Panc1 (cell line): ENCODE data around the gene RETNLB. TPM values are rescaled to one million over a fixed set of nuclear protein-coding genes. Genes with fewer than 3 reads are reported as not detected.

ENCODE experiments used
- ATAC-seq: fragments of 200-7000 bp; cut with Tn5 transposase; 2 replicates; pipeline ENCODE4 v1.9.1; 2020; ENCODE audit warnings: mild to moderate bottlenecking, moderate library complexity
- BruUV-seq: library from RNA; stranded (reverse); fragments of 400-500 nt; replicated peaks from 2 replicates; lab custom pipeline; 2021; lab: Mats Ljungman, UMichigan
- CTCF ChIA-PET: fragments of 300-600 bp; sonication (Branson Sonifier 250); formaldehyde crosslinking; loops from one replicate; lab custom pipeline; 2022; ENCODE audit warnings: antibody characterized with exemption; lab: Charles Lee
- POLR2A ChIA-PET: fragments of 300-600 bp; sonication (Branson Sonifier 250); formaldehyde crosslinking; loops from one replicate; lab custom pipeline; 2022; ENCODE audit warnings: antibody characterized with exemption; lab: Charles Lee
- DNase-seq: peaks from one replicate; pipeline ENCODE4 v3.0.0-alpha.2; 2010; ENCODE audit warnings: low read depth, low spot score
- H3K27ac ChIP-seq: 2 replicates; pipeline ENCODE4 v1.5.1; 2011; ENCODE audit warnings: mild to moderate bottlenecking, low read length, inconsistent platforms
- H3K27me3 ChIP-seq: fragments of 200-500 bp; sonication (Bioruptor generic); 2 replicates; pipeline ENCODE4 v1.6.0; 2014; ENCODE audit warnings: low read length, inconsistent platforms; ENCODE audit not compliant: control insufficient read depth, insufficient read depth
- H3K36me3 ChIP-seq: fragments of 200-500 bp; sonication (Bioruptor generic); 2 replicates; pipeline ENCODE4 v1.5.1; 2014; ENCODE audit warnings: inconsistent platforms, mild to moderate bottlenecking, low read length, moderate library complexity; ENCODE audit not compliant: control insufficient read depth, insufficient read depth
- H3K4me1 ChIP-seq: 2 replicates; pipeline ENCODE4 v1.5.1; 2011; ENCODE audit warnings: inconsistent platforms, mild to moderate bottlenecking, low read length, moderate library complexity; ENCODE audit not compliant: control insufficient read depth, insufficient read depth
- H3K4me3 ChIP-seq, 2 experiments: 2 replicates each; pipeline ENCODE4 v1.5.1; 2011 to 2012; ENCODE audit warnings: low read depth in 2 of 2, low read length in 2 of 2, mild to moderate bottlenecking in 2 of 2, inconsistent platforms in 1 of 2, moderate library complexity in 1 of 2
- H3K9me3 ChIP-seq: fragments of 200-500 bp; sonication (Bioruptor generic); 2 replicates; pipeline ENCODE4 v1.5.1; 2014; ENCODE audit warnings: low read depth, mild to moderate bottlenecking, inconsistent platforms, low read length, moderate library complexity; ENCODE audit not compliant: control insufficient read depth, insufficient read depth
- POLR2AphosphoS5 ChIP-seq: IDR thresholded peaks from 2 replicates; pipeline ENCODE4 v1.6.1; 2012; ENCODE audit warnings: mild to moderate bottlenecking, low read depth, low read length, moderate library complexity
- SIN3A ChIP-seq: IDR thresholded peaks from 2 replicates; pipeline ENCODE4 v1.6.1; 2012; ENCODE audit warnings: low read depth, mild to moderate bottlenecking, low read length, moderate library complexity, borderline replicate concordance; ENCODE audit not compliant: insufficient read depth
- TCF7L2 ChIP-seq: IDR thresholded peaks from 2 replicates; pipeline ENCODE4 v1.6.1; 2011; ENCODE audit warnings: mild to moderate bottlenecking, low read depth, low read length, inconsistent platforms
- in situ Hi-C: cut with HindIII; loops from 2 replicates; pipeline ENCODE4 v1.10.0; 2016; ENCODE audit warnings: low sequenced_read_pairs, low pct_unique_long_range_greater_than_20kb
- intact Hi-C: fragments of 100-400 bp; cut with micrococcal nuclease; formaldehyde crosslinking; loops from one replicate; pipeline ENCODE4 v1.10.0; 2022; ENCODE audit not compliant: unreplicated experiment
- total RNA-seq: library from RNA; stranded (reverse); gene quantifications from one replicate; pipeline ENCODE4 v1.2.1, GENCODE V29; 2021; ENCODE audit not compliant: unreplicated experiment
- TF ChIP-seq, protein P1 (sequence below), 2 experiments: IDR thresholded peaks; 2 replicates each; pipeline ENCODE4 v1.6.1; 2011 to 2012; ENCODE audit warnings: low read depth in 2 of 2, control low read depth in 1 of 2, low read length in 1 of 2, mild to moderate bottlenecking in 1 of 2, moderate library complexity in 1 of 2; ENCODE audit not compliant: insufficient read depth in 1 of 2
- TF ChIP-seq, protein P2 (sequence below): fragments of 450-650 bp; IDR thresholded peaks from 2 replicates; pipeline ENCODE4 v1.5.1; 2017; ENCODE audit warnings: mild to moderate bottlenecking

RETNLB gene
- total RNA-seq, 1 experiment from 2014 or later, result not detected

DNA sequence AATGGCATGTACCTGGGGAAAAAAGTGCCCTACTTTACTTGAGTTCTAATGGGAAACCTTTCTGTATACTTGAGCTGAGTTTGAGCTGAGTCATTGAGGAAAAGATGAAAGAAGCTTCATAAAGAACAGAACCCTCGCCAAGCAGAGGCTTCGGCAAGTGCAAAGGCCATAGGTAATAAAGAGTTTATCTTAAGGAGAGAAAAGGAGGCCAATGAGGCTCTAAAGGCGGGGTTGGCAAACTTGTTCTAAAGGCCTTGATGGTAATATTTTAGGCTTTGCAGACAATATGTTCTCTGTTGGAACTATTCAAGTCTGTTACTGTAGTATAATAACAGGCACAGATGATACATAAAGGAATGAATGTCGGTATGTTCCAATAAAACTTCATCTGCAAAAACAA lies 47.8 kb upstream of the RETNLB start:
- H3K27ac ChIP-seq, result no peak overlapping the region
- DNase-seq, result no peak
- ATAC-seq, result no peak
- no peaks in the 10 kb centered on the region for H3K4me1 ChIP-seq
- no peak for TF ChIP-seq POLR2AphosphoS5
- TF ChIP-seq, protein P1, sequence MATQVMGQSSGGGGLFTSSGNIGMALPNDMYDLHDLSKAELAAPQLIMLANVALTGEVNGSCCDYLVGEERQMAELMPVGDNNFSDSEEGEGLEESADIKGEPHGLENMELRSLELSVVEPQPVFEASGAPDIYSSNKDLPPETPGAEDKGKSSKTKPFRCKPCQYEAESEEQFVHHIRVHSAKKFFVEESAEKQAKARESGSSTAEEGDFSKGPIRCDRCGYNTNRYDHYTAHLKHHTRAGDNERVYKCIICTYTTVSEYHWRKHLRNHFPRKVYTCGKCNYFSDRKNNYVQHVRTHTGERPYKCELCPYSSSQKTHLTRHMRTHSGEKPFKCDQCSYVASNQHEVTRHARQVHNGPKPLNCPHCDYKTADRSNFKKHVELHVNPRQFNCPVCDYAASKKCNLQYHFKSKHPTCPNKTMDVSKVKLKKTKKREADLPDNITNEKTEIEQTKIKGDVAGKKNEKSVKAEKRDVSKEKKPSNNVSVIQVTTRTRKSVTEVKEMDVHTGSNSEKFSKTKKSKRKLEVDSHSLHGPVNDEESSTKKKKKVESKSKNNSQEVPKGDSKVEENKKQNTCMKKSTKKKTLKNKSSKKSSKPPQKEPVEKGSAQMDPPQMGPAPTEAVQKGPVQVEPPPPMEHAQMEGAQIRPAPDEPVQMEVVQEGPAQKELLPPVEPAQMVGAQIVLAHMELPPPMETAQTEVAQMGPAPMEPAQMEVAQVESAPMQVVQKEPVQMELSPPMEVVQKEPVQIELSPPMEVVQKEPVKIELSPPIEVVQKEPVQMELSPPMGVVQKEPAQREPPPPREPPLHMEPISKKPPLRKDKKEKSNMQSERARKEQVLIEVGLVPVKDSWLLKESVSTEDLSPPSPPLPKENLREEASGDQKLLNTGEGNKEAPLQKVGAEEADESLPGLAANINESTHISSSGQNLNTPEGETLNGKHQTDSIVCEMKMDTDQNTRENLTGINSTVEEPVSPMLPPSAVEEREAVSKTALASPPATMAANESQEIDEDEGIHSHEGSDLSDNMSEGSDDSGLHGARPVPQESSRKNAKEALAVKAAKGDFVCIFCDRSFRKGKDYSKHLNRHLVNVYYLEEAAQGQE (IDR thresholded peaks at IDR 0.05; ENCODE audit: insufficient read depth in 1 of 2, low read depth in 2 of 2, low read length in 1 of 2), result no peak
- TF ChIP-seq, protein P2, sequence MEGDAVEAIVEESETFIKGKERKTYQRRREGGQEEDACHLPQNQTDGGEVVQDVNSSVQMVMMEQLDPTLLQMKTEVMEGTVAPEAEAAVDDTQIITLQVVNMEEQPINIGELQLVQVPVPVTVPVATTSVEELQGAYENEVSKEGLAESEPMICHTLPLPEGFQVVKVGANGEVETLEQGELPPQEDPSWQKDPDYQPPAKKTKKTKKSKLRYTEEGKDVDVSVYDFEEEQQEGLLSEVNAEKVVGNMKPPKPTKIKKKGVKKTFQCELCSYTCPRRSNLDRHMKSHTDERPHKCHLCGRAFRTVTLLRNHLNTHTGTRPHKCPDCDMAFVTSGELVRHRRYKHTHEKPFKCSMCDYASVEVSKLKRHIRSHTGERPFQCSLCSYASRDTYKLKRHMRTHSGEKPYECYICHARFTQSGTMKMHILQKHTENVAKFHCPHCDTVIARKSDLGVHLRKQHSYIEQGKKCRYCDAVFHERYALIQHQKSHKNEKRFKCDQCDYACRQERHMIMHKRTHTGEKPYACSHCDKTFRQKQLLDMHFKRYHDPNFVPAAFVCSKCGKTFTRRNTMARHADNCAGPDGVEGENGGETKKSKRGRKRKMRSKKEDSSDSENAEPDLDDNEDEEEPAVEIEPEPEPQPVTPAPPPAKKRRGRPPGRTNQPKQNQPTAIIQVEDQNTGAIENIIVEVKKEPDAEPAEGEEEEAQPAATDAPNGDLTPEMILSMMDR, result no peak
- TF ChIP-seq SIN3A, result no peak
- TF ChIP-seq TCF7L2, result no peak
- intact Hi-C loops (no loop called here), in situ Hi-C loops (no loop called here)
- BruUV-seq, result no TSS peak
- no peaks in the 10 kb centered on the region for H3K9me3 ChIP-seq
- ChIA-PET CTCF (no interaction called here), POLR2A (interaction anchor here (0.6 kb wide), 1 partner anchor 283 kb away, joined by 3 read pairs; no protein-coding TSS in a partner anchor)
- H3K4me3 ChIP-seq, result no peak overlapping the region
- H3K27me3 ChIP-seq, result no peaks in the 10 kb centered on the region
- no peaks in the 10 kb centered on the region for H3K36me3 ChIP-seq

DNA sequence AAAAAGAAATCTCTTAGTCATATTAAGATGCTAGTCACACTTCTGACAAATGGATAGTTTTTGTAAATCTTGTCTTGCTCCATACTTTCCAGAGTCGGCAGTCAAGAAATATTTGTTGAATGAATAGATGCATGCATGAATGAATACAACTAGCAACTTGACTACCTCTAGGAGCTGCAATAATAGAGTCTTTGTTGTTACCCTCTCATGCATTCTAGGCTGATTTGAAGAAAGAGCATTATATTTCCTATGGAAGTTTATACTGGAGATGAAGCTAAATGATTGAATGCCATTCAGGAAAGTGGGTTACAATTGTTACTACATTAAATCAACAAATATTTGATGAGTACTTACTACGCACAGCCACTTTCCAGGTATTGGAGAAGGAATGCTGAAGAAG lies 47.2 kb upstream of the RETNLB start:
- Histone ChIP-seq H3K4me1 (no peaks in the 10 kb centered on the region), H3K27me3 (no peaks in the 10 kb centered on the region), H3K27ac (no peak overlapping the region), H3K4me3 (no peak overlapping the region), H3K9me3 (no peaks in the 10 kb centered on the region), H3K36me3 (no peaks in the 10 kb centered on the region)
- ChIA-PET POLR2A (interaction anchor here (0.6 kb wide), 1 partner anchor 282 kb away, joined by 3 read pairs; no protein-coding TSS in a partner anchor), CTCF (no interaction called here)
- in situ Hi-C loops (no loop called here), intact Hi-C loops (no loop called here)
- BruUV-seq, result no TSS peak
- TF ChIP-seq TCF7L2 (no peak), SIN3A (no peak), POLR2AphosphoS5 (no peak)
- TF ChIP-seq, protein P2, result no peak
- TF ChIP-seq, protein P1 (IDR thresholded peaks at IDR 0.05; ENCODE audit: insufficient read depth in 1 of 2, low read depth in 2 of 2, low read length in 1 of 2), result no peak
- ATAC-seq (no peak), DNase-seq (no peak)
